Stimulated activated naive CD8-positive, alpha-beta T cell treated with anti-CD3 and anti-CD28 coated beads, Interleukin-15, Interleukin-2, amounts not matched to agents 100 ng/mL and 50 ng/mL, for 24 hours (primary cell): ENCODE results near the gene CXCL12.

Experiments used
- H3K27ac Mint-ChIP-seq: one replicate; pipeline ENCODE4 v1.8.0; 2021; ENCODE audit warnings: mild to moderate bottlenecking, mixed read lengths
- H3K27me3 Mint-ChIP-seq: one replicate; pipeline ENCODE4 v1.8.0; 2021; ENCODE audit warnings: mixed read lengths
- H3K36me3 Mint-ChIP-seq: one replicate; pipeline ENCODE4 v1.8.0; 2021; ENCODE audit warnings: low read depth, mixed read lengths
- H3K4me1 Mint-ChIP-seq: one replicate; pipeline ENCODE4 v1.8.0; 2021; ENCODE audit warnings: low read depth, mixed read lengths
- H3K4me3 Mint-ChIP-seq: one replicate; pipeline ENCODE4 v1.8.0; 2021; ENCODE audit warnings: mild to moderate bottlenecking, mixed read lengths
- H3K9me3 Mint-ChIP-seq: one replicate; pipeline ENCODE4 v1.8.0; 2021; ENCODE audit warnings: mixed read lengths

The CXCL12 gene

GRCh38 chr10:44382981-44383748, 1.7 kb downstream of the CXCL12 start:
- Mint-ChIP-seq H3K4me1 (peaks cover 4% of the 10 kb centered on the region), H3K36me3 (no peaks in the 10 kb centered on the region), H3K27me3 (peaks cover 36% of the 10 kb centered on the region), H3K9me3 (no peaks in the 10 kb centered on the region), H3K4me3 (no peak overlapping the region), H3K27ac (no peak overlapping the region)

GRCh38 chr10:44382131-44382858, 2.6 kb downstream of the CXCL12 start:
- Mint-ChIP-seq H3K9me3 (no peaks in the 10 kb centered on the region), H3K36me3 (no peaks in the 10 kb centered on the region), H3K4me3 (no peak overlapping the region), H3K4me1 (peaks cover 4% of the 10 kb centered on the region), H3K27me3 (peaks cover 32% of the 10 kb centered on the region), H3K27ac (no peak overlapping the region)

GRCh38 chr10:44380829-44381600, 3.9 kb downstream of the CXCL12 start:
- Mint-ChIP-seq H3K9me3 (no peaks in the 10 kb centered on the region), H3K27me3 (peaks cover 28% of the 10 kb centered on the region), H3K27ac (no peak overlapping the region), H3K4me1 (peaks cover 4% of the 10 kb centered on the region), H3K36me3 (no peaks in the 10 kb centered on the region), H3K4me3 (no peak overlapping the region)

GRCh38 chr10:44379907-44380306, 5.0 kb downstream of the CXCL12 start:
- Mint-ChIP-seq H3K4me1 (no peaks in the 10 kb centered on the region), H3K27ac (no peak overlapping the region), H3K36me3 (no peaks in the 10 kb centered on the region), H3K4me3 (no peak overlapping the region), H3K27me3 (peaks cover 19% of the 10 kb centered on the region), H3K9me3 (no peaks in the 10 kb centered on the region)

GRCh38 chr10:44378626-44379025, 6.3 kb downstream of the CXCL12 start:
- H3K9me3 Mint-ChIP-seq = no peaks in the 10 kb centered on the region
- H3K36me3 Mint-ChIP-seq = no peaks in the 10 kb centered on the region
- H3K27ac Mint-ChIP-seq = no peak overlapping the region
- no peak overlapping the region for H3K4me3 Mint-ChIP-seq
- peaks cover 15% of the 10 kb centered on the region for H3K27me3 Mint-ChIP-seq
- H3K4me1 Mint-ChIP-seq = no peaks in the 10 kb centered on the region

GRCh38 chr10:44377651-44378310, 7.1 kb downstream of the CXCL12 start:
- no peaks in the 10 kb centered on the region for H3K36me3 Mint-ChIP-seq
- no peaks in the 10 kb centered on the region for H3K9me3 Mint-ChIP-seq
- H3K4me1 Mint-ChIP-seq = no peaks in the 10 kb centered on the region
- peaks cover 6% of the 10 kb centered on the region for H3K27me3 Mint-ChIP-seq
- no peak overlapping the region for H3K4me3 Mint-ChIP-seq
- no peak overlapping the region for H3K27ac Mint-ChIP-seq

GRCh38 chr10:44376472-44377099, 8.3 kb downstream of the CXCL12 start:
- Mint-ChIP-seq H3K9me3 (no peaks in the 10 kb centered on the region), H3K4me3 (no peak overlapping the region), H3K36me3 (no peaks in the 10 kb centered on the region), H3K4me1 (no peaks in the 10 kb centered on the region), H3K27me3 (peaks cover under 1% of the 10 kb centered on the region), H3K27ac (no peak overlapping the region)

GRCh38 chr10:44374155-44374554, 10.7 kb downstream of the CXCL12 start:
- Mint-ChIP-seq H3K9me3 (no peaks in the 10 kb centered on the region), H3K4me3 (no peak overlapping the region), H3K27me3 (no peaks in the 10 kb centered on the region), H3K36me3 (no peaks in the 10 kb centered on the region), H3K4me1 (no peaks in the 10 kb centered on the region), H3K27ac (no peak overlapping the region)

GRCh38 chr10:44373341-44373995, 11.4 kb downstream of the CXCL12 start:
- H3K27me3 Mint-ChIP-seq = no peaks in the 10 kb centered on the region
- no peak overlapping the region for H3K4me3 Mint-ChIP-seq
- H3K4me1 Mint-ChIP-seq = no peaks in the 10 kb centered on the region
- no peak overlapping the region for H3K27ac Mint-ChIP-seq
- no peaks in the 10 kb centered on the region for H3K9me3 Mint-ChIP-seq
- H3K36me3 Mint-ChIP-seq = no peaks in the 10 kb centered on the region

GRCh38 chr10:44372181-44372580, 12.7 kb downstream of the CXCL12 start:
- no peaks in the 10 kb centered on the region for H3K9me3 Mint-ChIP-seq
- H3K27me3 Mint-ChIP-seq = no peaks in the 10 kb centered on the region
- no peaks in the 10 kb centered on the region for H3K36me3 Mint-ChIP-seq
- no peak overlapping the region for H3K27ac Mint-ChIP-seq
- H3K4me1 Mint-ChIP-seq = no peaks in the 10 kb centered on the region
- no peak overlapping the region for H3K4me3 Mint-ChIP-seq

GRCh38 chr10:44370731-44371248, 14.1 kb downstream of the CXCL12 start:
- no peaks in the 10 kb centered on the region for H3K27me3 Mint-ChIP-seq
- no peak overlapping the region for H3K4me3 Mint-ChIP-seq
- no peaks in the 10 kb centered on the region for H3K4me1 Mint-ChIP-seq
- no peak overlapping the region for H3K27ac Mint-ChIP-seq
- H3K36me3 Mint-ChIP-seq = no peaks in the 10 kb centered on the region
- no peaks in the 10 kb centered on the region for H3K9me3 Mint-ChIP-seq

- H3K4me3 Mint-ChIP-seq = no peak overlapping the region
- no peaks in the 10 kb centered on the region for H3K4me1 Mint-ChIP-seq
- H3K36me3 Mint-ChIP-seq = no peaks in the 10 kb centered on the region
- no peak overlapping the region for H3K27ac Mint-ChIP-seq
- no peaks in the 10 kb centered on the region for H3K27me3 Mint-ChIP-seq
- no peaks in the 10 kb centered on the region for H3K9me3 Mint-ChIP-seq
Observed at GRCh38 chr10:44369854-44370253, 15.0 kb downstream of the CXCL12 start.

GRCh38 chr10:44369296-44369695, 15.6 kb downstream of the CXCL12 start:
- Mint-ChIP-seq H3K9me3 (no peaks in the 10 kb centered on the region), H3K36me3 (no peaks in the 10 kb centered on the region), H3K27me3 (no peaks in the 10 kb centered on the region), H3K27ac (no peak overlapping the region), H3K4me1 (no peaks in the 10 kb centered on the region), H3K4me3 (no peak overlapping the region)

GRCh38 chr10:44368637-44369036, 16.3 kb downstream of the CXCL12 start:
- no peaks in the 10 kb centered on the region for H3K4me1 Mint-ChIP-seq
- H3K27me3 Mint-ChIP-seq = no peaks in the 10 kb centered on the region
- H3K36me3 Mint-ChIP-seq = no peaks in the 10 kb centered on the region
- H3K27ac Mint-ChIP-seq = no peak overlapping the region
- no peak overlapping the region for H3K4me3 Mint-ChIP-seq
- no peaks in the 10 kb centered on the region for H3K9me3 Mint-ChIP-seq
